ENCODE results near the gene JMJD1C. TPM values are rescaled to one million over a fixed set of nuclear protein-coding genes. Genes with fewer than 3 reads are reported as not detected.
"Not testable (repeated sequence)": the region's sequence is repeated elsewhere in the genome, so short reads cannot be mapped to it uniquely, and the experiment has no call there.

JMJD1C gene
- total RNA-seq, 4 donors from 2014 or later: 127 to 330 (median 208) TPM

- no peaks in the 10 kb centered on the region for H3K36me3 ChIP-seq
- TF ChIP-seq POLR2A (IDR thresholded peaks at IDR 0.05): no peak
- TF ChIP-seq CTCF (IDR thresholded peaks at IDR 0.05): no peak
- H3K27ac ChIP-seq: no peak overlapping the region
- H3K27me3 ChIP-seq: no peaks in the 10 kb centered on the region
- DNase-seq: no peak
- intact Hi-C loops (cut with DNase I; ENCODE audit: low total_unique reads): no loop called here
- H3K4me3 ChIP-seq: no peak overlapping the region
- H3K9me3 ChIP-seq: no peaks in the 10 kb centered on the region
- H3K4me1 ChIP-seq: no peaks in the 10 kb centered on the region
These were observed 177.6 kb downstream of the JMJD1C start for GRCh38 chr10:63288170-63288569.

GRCh38 chr10:63286754-63287264 lies 179.0 kb downstream of the JMJD1C start:
- TF ChIP-seq CTCF (IDR thresholded peaks at IDR 0.05) (no peak), POLR2A (IDR thresholded peaks at IDR 0.05) (no peak)
- no peak for DNase-seq

GRCh38 chr10:63286340-63286739 lies 179.4 kb downstream of the JMJD1C start:
- no peaks in the 10 kb centered on the region for H3K9me3 ChIP-seq
- no peaks in the 10 kb centered on the region for H3K4me1 ChIP-seq
- no peak overlapping the region for H3K27ac ChIP-seq
- intact Hi-C loops (cut with DNase I; ENCODE audit: low total_unique reads): no loop called here
- DNase-seq: no peak
- TF ChIP-seq CTCF (IDR thresholded peaks at IDR 0.05): no peak
- no peak for TF ChIP-seq POLR2A (IDR thresholded peaks at IDR 0.05)
- no peaks in the 10 kb centered on the region for H3K36me3 ChIP-seq
- H3K4me3 ChIP-seq: no peak overlapping the region
- H3K27me3 ChIP-seq: no peaks in the 10 kb centered on the region

More at GRCh38 chr10:63286754-63287264, 179.0 kb downstream of the JMJD1C start:
- intact Hi-C loops (cut with DNase I; ENCODE audit: low total_unique reads): no loop called here
- H3K36me3 ChIP-seq: no peaks in the 10 kb centered on the region
- no peak overlapping the region for H3K4me3 ChIP-seq
- no peaks in the 10 kb centered on the region for H3K4me1 ChIP-seq
- H3K27ac ChIP-seq: no peak overlapping the region
- H3K9me3 ChIP-seq: no peaks in the 10 kb centered on the region
- no peaks in the 10 kb centered on the region for H3K27me3 ChIP-seq

- H3K9me3 ChIP-seq; H3K36me3 ChIP-seq; H3K27ac ChIP-seq; intact Hi-C loops (cut with DNase I; ENCODE audit: low total_unique reads); H3K4me3 ChIP-seq; H3K4me1 ChIP-seq; H3K27me3 ChIP-seq; DNase-seq: not testable (repeated sequence)
These were observed 181.9 kb downstream of the JMJD1C start for GRCh38 chr10:63283901-63284300.

GRCh38 chr10:63283093-63283492 lies 182.7 kb downstream of the JMJD1C start:
- intact Hi-C loops (cut with DNase I; ENCODE audit: low total_unique reads): no loop called here
- Histone ChIP-seq H3K4me1 (no peaks in the 10 kb centered on the region), H3K27me3 (no peaks in the 10 kb centered on the region), H3K9me3 (no peaks in the 10 kb centered on the region), H3K36me3 (no peaks in the 10 kb centered on the region), H3K4me3 (no peak overlapping the region), H3K27ac (no peak overlapping the region)
- no peak for TF ChIP-seq POLR2A (IDR thresholded peaks at IDR 0.05)
- TF ChIP-seq CTCF (IDR thresholded peaks at IDR 0.05): no peak
- no peak for DNase-seq

GRCh38 chr10:63281967-63282366 lies 183.8 kb downstream of the JMJD1C start:
- DNase-seq: no peak
- Histone ChIP-seq H3K27ac (no peak overlapping the region), H3K4me3 (no peak overlapping the region), H3K4me1 (no peaks in the 10 kb centered on the region), H3K27me3 (no peaks in the 10 kb centered on the region), H3K36me3 (no peaks in the 10 kb centered on the region), H3K9me3 (no peaks in the 10 kb centered on the region)
- intact Hi-C loops (cut with DNase I; ENCODE audit: low total_unique reads): no loop called here
- TF ChIP-seq CTCF (IDR thresholded peaks at IDR 0.05) (no peak), POLR2A (IDR thresholded peaks at IDR 0.05) (no peak)
